SIG-M5 treated with dmso at 0.1 percent for 504 hours (cell line): ENCODE results near the gene REST.
A peak's percentile ranks its signal among the peaks of the same experiment; 100 is the strongest.

Experiments used
- DNase-seq: peaks from one replicate; lab custom pipeline; 2025; ENCODE audit not compliant: unreplicated experiment; lab: John Stamatoyannopoulos, UW

REST gene

GRCh38 chr4:56976283-56976836 is 68.7 kb downstream of the REST start:
- DNase-seq: no peak

GRCh38 chr4:56976837-56977320 is 69.2 kb downstream of the REST start:
- DNase-seq: no peak

- peak; percentile 96 for DNase-seq
These were observed 69.8 kb downstream of the REST start, which contains the start of gene NOA1 for GRCh38 chr4:56977321-56978012. Gene NOA1 (minus strand): TSS chr4:56977606. CDS start chr4:56977585, 21 bp downstream.

- peak; percentile 95 for DNase-seq
These were observed 71.1 kb downstream of the REST start, which contains the start of gene POLR2B for GRCh38 chr4:56978750-56979303. Gene POLR2B (plus strand): TSS chr4:56978896. CDS start chr4:56978986, 90 bp downstream.

GRCh38 chr4:56979421-56980072 is 71.8 kb downstream of the REST start:
- DNase-seq: no peak

GRCh38 chr4:56981795-56982201 is 74.1 kb downstream of the REST start:
- no peak for DNase-seq

GRCh38 chr4:56986192-56986591 is 78.5 kb downstream of the REST start:
- no peak for DNase-seq

- no peak for DNase-seq
These were observed 79.3 kb downstream of the REST start for GRCh38 chr4:56986952-56987351.

GRCh38 chr4:56990109-56990905 is 82.6 kb downstream of the REST start:
- no peak for DNase-seq

GRCh38 chr4:56995525-56995924 is 87.8 kb downstream of the REST start:
- no peak for DNase-seq

- no peak for DNase-seq
These were observed 92.1 kb downstream of the REST start for GRCh38 chr4:56999751-57000150.

GRCh38 chr4:57013543-57014120 is 105.9 kb downstream of the REST start:
- no peak for DNase-seq
